ENCODE results near the gene SPINK9.
A peak's percentile ranks its signal among the peaks of the same experiment; 100 is the strongest.
"Not testable (repeated sequence)": the region's sequence is repeated elsewhere in the genome, so short reads cannot be mapped to it uniquely, and the experiment has no call there.

SPINK9 gene

GRCh38 chr5:148335259-148335658, at the start of gene SPINK9:
SPINK9 (plus strand) TSS chr5:148335559; CDS start chr5:148335614, 55 bp downstream.
- no peak for DNase-seq

GRCh38 chr5:148290271-148291195, 44.8 kb upstream of the SPINK9 start:
- DNase-seq, result peak; percentile 7

GRCh38 chr5:148297731-148298130, 37.6 kb upstream of the SPINK9 start:
- DNase-seq, result peak; percentile 6

GRCh38 chr5:148306446-148306845, 28.9 kb upstream of the SPINK9 start:
- DNase-seq, result no peak

- no peak for DNase-seq
These were observed 26.3 kb upstream of the SPINK9 start for GRCh38 chr5:148309019-148309418.

- no peak for DNase-seq
These were observed 25.6 kb upstream of the SPINK9 start for GRCh38 chr5:148309746-148310145.

- no peak for DNase-seq
These were observed 23.9 kb upstream of the SPINK9 start for GRCh38 chr5:148311484-148311883.

- no peak for DNase-seq
These were observed 23.2 kb upstream of the SPINK9 start, which contains the start of gene SPINK7 for GRCh38 chr5:148312153-148312552. SPINK7 (plus strand) TSS chr5:148312423; CDS start chr5:148312484, 61 bp downstream.

GRCh38 chr5:148314187-148314586, 21.2 kb upstream of the SPINK9 start:
- DNase-seq, result no peak

- DNase-seq, result no peak
These were observed 20.6 kb upstream of the SPINK9 start for GRCh38 chr5:148314731-148315130.

- DNase-seq, result not testable (repeated sequence)
These were observed 15.1 kb upstream of the SPINK9 start for GRCh38 chr5:148320011-148320963.

GRCh38 chr5:148333262-148333849, 2.0 kb upstream of the SPINK9 start:
- DNase-seq, result no peak

- DNase-seq, result peak; percentile 50
These were observed 1.5 kb downstream of the SPINK9 start for GRCh38 chr5:148336704-148337435.

- DNase-seq, result no peak
These were observed 7.1 kb downstream of the SPINK9 start for GRCh38 chr5:148342371-148343045.

- no peak for DNase-seq
These were observed 7.7 kb downstream of the SPINK9 start for GRCh38 chr5:148343046-148343407.

GRCh38 chr5:148343603-148344487, 8.5 kb downstream of the SPINK9 start:
- DNase-seq, result peak; percentile 14

- DNase-seq, result no peak
These were observed 12.3 kb downstream of the SPINK9 start for GRCh38 chr5:148347706-148348105.

- DNase-seq, result no peak
These were observed 17.3 kb downstream of the SPINK9 start for GRCh38 chr5:148352696-148353095.

- DNase-seq, result no peak
These were observed 18.3 kb downstream of the SPINK9 start for GRCh38 chr5:148353634-148354033.

- no peak for DNase-seq
These were observed 29.0 kb downstream of the SPINK9 start for GRCh38 chr5:148364343-148364742.

GRCh38 chr5:148368299-148368698, 32.9 kb downstream of the SPINK9 start:
- DNase-seq, result no peak

All from suppressor macrophage treated with lipopolysaccharide for 4 hours (primary cell).